ENCODE data around the gene RNF6.

Gene RNF6

GRCh38 chr13:26225896-26226617, 3.9 kb upstream of the RNF6 start:
- DNase-seq (ENCODE audit: low spot score): no peak

DNA sequence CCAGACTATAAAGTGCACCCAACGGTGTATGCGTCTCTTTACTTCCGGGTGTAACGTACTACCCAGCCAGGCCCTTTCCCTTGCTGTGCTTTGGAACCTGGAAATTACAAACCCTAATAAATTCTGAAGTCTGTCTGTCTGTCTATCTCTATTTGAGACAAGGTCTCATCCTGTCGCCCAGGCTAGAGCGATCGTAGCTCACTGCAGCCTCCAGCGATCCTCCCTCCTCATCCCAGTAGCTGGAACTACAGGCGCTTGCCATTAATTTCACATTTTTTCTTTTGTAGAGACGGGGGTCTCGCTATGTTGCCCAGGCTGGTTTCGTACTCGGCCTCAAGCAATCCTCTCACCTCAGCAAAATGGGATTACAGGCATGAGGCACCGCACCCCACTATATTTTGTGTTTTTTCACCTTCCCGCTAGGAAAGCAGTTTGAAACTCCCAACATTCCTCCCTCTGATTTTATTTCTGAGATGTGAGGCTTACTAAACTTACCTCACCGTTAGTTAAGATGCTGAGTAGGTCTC, 469 bp upstream of the RNF6 start:
- no peak for DNase-seq (ENCODE audit: low spot score)

DNA sequence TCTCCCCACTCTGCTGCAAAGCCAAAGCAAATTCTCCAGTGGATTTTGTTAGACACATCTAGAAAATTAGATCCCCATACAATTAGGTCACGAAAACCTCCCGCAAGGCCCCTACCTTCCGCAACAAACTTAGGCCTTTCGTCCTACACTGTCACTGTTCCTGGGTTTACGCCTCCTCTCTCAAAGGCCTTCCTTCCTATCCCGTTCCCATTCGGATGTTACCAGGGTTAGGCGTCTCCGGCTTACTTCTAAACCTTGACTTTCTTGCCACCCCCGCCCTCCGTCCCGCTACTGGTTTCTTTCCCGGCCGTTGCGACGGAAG, 754 bp downstream of the RNF6 start:
- no peak for DNase-seq (ENCODE audit: low spot score)

DNA sequence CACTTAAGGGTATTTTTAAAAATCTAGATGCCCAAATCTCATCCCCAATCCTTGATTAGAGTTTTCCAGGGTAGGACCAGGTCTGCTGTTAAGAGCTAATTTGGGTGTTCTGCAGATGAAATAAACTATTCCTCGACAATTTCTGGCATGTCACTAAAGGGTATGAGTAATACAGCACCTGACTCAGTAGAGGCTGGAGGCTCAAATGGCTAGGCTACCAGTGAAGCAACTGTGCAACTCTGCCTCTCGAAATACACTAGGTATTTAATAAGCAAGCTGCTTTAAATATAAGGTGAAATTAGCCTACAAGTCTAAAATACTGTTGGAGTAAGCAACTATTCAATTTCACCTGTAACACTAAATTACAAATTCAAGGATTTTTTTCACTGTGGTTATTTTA, 1.5 kb downstream of the RNF6 start:
- peak; percentile 64 for DNase-seq (ENCODE audit: low spot score)

GRCh38 chr13:26219726-26220125, 2.4 kb downstream of the RNF6 start:
- DNase-seq (ENCODE audit: low spot score): peak; percentile 22

- no peak for DNase-seq (ENCODE audit: low spot score)
These were observed 6.1 kb downstream of the RNF6 start for GRCh38 chr13:26216042-26216441.

GRCh38 chr13:26213982-26214381, 8.1 kb downstream of the RNF6 start:
- no peak for DNase-seq (ENCODE audit: low spot score)

- DNase-seq (ENCODE audit: low spot score): no peak
These were observed 8.8 kb downstream of the RNF6 start for GRCh38 chr13:26213345-26213744.

DNA sequence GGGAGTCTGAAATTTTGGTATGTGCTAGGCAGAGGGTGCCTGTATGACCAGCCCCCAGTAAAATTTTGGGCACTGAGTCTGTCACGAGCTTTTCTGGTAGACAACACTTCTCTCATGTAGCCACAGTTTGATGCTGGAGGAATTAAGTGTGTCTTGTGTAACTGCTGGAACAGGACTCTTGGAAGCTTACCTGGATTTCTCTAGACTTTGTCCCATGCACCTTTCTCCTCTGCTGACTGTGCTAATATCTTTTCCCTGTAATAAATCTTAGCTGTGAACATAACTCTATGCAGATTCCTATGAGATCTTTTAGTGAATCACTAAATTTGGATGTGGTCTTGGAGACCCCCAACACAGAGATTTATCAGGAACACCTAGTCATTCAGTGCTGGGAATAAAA, 13.8 kb downstream of the RNF6 start:
- no peak for DNase-seq (ENCODE audit: low spot score)

- DNase-seq (ENCODE audit: low spot score): no peak
These were observed 19.6 kb downstream of the RNF6 start for GRCh38 chr13:26202365-26202972.

- no peak for DNase-seq (ENCODE audit: low spot score)
These were observed 21.3 kb downstream of the RNF6 start for GRCh38 chr13:26200811-26201210.

- DNase-seq (ENCODE audit: low spot score): no peak
These were observed 24.0 kb downstream of the RNF6 start for GRCh38 chr13:26198116-26198515.

DNA sequence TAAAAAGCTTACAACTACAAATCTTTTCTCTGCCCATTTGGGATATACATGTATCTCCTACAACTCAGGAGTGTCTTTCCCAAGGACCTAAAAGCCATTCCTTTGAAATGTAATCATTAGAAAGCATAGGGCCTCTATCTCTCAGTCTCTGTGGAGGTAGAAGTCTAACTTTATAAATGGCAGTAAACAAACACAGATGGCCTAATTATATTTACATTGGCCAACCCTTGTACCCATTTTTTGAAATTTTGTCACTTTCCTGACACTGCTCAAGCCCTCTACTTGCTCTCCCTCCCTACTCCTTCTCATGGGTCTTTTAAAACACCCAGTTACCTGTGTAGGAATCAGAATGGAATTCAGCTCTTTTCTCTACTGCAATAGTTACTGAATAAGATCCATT, 24.8 kb downstream of the RNF6 start:
- DNase-seq (ENCODE audit: low spot score): no peak

DNA sequence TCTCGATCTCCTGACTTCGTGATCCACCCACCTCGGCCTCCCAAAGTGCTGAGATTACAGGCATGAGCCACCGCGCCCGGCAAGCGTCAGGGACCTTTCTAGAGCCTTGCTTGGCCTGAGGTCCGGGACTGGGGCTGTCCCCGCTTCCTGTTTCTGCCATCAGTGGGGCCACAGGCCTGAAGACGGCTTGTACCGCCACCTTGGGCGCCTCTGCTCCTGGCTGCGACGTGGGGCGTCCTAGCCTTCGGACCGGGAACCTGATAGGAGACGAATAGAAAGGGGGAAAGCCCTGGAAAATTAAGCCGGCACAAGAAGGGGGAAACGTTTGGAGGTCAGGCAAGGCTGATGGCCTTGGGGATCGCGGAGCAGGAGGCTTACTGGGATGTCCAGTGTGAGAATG, 35.1 kb downstream of the RNF6 start:
- no peak for DNase-seq (ENCODE audit: low spot score)

DNA sequence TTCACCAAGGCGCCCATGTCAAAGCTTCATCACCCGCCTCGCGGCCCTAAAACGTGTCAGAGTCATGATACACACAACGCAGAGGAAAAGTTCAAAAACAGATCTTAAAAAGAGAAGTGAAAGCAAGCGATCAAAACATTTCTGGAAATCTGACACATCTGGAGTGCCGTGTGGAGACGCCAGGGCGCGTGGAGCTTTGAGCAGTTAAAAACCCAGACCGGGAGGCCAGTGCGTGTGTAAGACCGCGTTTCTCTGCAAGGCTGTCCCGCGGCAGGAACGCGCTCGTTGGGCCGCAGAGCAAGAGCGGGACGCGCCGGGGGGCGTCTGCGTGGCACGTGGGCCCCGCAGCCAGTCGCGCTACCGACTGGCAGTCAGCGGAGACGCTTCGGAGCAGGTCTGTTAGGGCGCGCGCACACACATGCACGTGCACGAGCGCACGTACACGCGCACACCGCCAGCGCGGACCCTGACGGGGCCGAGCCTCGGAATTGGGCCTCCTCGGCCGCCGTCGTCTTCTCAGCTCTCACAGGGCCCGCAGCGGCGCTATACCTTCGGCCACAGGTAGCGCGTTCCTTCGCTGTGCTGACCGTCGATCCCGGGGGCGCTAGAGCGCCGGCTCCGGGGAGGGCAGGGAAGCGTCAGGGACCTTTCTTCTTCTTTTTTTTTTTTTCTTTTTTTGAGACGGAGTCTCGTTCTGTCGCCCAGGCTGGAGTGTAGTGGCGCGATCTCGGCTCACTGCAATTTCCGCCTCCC, 35.8 kb downstream of the RNF6 start:
- peak; percentile 94 for DNase-seq (ENCODE audit: low spot score)

- no peak for DNase-seq (ENCODE audit: low spot score)
These were observed 36.4 kb downstream of the RNF6 start for GRCh38 chr13:26185720-26186117.

GRCh38 chr13:26184791-26185250, 37.3 kb downstream of the RNF6 start:
- peak; percentile 72 for DNase-seq (ENCODE audit: low spot score)

DNA sequence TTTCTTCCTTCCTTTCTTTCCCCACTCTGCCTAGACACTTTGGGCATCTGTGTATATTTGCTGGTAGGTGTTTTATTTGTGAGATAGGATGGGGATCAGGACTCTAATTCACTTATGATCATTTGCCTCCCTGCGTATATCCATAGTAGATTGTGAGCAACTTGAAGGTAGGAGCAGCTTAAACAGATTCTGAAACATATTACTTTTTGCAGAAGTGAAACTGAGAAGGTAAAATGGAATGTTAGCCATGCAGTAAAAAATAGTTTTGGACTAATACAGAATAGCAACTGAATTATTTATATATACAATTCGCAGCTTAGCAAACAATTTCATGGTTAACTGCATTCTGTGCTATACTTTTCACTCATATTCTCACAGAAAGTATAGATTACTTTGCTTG, 38.7 kb downstream of the RNF6 start:
- no peak for DNase-seq (ENCODE audit: low spot score)

GRCh38 chr13:26179344-26179743, 42.8 kb downstream of the RNF6 start:
- DNase-seq (ENCODE audit: low spot score): no peak

GRCh38 chr13:26168835-26169234, 53.3 kb downstream of the RNF6 start:
- DNase-seq (ENCODE audit: low spot score): no peak

DNA sequence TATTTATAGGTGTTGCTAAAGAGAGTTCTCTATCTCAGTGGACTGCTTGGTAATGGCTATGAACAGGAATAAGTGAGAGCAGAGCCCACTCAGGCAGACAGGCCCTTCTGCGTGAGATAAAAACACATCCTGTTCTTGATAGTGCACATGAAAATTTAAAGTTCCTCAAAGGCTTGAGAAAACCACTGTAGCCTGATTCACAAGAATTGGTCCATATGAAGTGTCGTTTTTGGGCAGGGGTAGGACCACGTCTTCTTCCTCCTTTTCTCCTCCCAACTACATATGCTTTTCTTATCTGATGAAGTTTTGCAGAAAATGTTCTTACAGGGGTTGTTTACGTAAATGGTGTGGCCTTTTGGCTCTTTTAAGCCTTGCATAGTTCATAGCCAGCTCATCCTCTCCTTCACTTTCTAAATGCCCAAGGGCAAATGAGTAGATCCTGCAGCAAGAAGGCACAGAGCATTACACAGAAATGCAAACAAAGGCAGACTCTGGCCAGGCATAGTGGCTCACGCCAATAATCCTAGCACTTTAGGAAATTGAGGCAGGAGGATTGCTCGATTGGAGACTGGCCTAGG, 53.8 kb downstream of the RNF6 start:
- DNase-seq (ENCODE audit: low spot score): no peak

- no peak for DNase-seq (ENCODE audit: low spot score)
These were observed 58.3 kb downstream of the RNF6 start for GRCh38 chr13:26163812-26164211.

Measured in kidney tubule cell (primary cell).